ENCODE measurements around the gene SGF29. TPM values are rescaled to one million over a fixed set of nuclear protein-coding genes. Genes with fewer than 3 reads are reported as not detected.

The SGF29 gene
- total and polyA plus RNA-seq, 2 of the 4 experiments (the other 2 are of a cell fraction) = 4.3 to 7.7 TPM

DNA sequence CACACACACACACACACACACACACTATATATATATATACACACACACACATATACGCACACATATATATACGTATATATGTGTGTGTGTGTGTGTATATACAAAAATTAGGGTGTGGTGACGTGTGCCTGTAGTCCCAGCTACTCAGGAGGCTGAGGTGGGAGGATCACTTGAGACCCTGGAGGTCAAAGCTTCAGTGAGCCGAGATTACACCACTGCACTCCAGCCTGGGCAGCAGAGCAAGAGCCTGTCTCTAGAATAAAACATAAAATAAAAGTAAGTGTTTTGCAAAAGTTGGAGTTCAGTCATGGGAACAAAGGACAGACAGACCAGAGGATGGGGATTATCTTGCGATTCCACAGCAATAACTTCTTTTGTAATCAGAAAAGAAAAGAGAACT lies 25.7 kb upstream of the SGF29 start:
- H3K27ac ChIP-seq (ENCODE audit: insufficient read depth, low read length) = no peak overlapping the region
- H3K14ac ChIP-seq (replicated peaks; ENCODE audit: low read depth, low read length) = no peak overlapping the region
- ChIA-PET CTCF (no interaction called here), POLR2A (ENCODE audit: unreplicated experiment) (no interaction called here)
- ATAC-seq (ENCODE audit: low read depth) (no peak), DNase-seq (no peak)
- H3K4ac ChIP-seq (ENCODE audit: low read depth, low read length) = no peak overlapping the region
- no peak overlapping the region for H3K56ac ChIP-seq (ENCODE audit: extremely low read depth, insufficient read depth, low read length)
- no peak overlapping the region for H4K8ac ChIP-seq (ENCODE audit: low read depth in 2 of 2, low read length in 2 of 2)
- no peak overlapping the region for H2BK120ac ChIP-seq (ENCODE audit: low read depth, low read length)
- intact Hi-C loops (cut with micrococcal nuclease) (no loop called here), dilution Hi-C loops (cut with HindIII; ENCODE audit: low sequenced_read_pairs, unreplicated experiment) (no loop called here), in situ Hi-C loops (cut with MboI; ENCODE audit: low sequenced_read_pairs) (no loop called here)
- no peak overlapping the region for H3K4me2 ChIP-seq (ENCODE audit: low read depth, low read length)
- no peaks in the 10 kb centered on the region for H3K36me3 ChIP-seq (ENCODE audit: control insufficient read depth, insufficient read depth, low read length)
- no peak for TF ChIP-seq RCOR1 (IDR thresholded peaks at IDR 0.05; ENCODE audit: insufficient replicate concordance, low read length)
- TF ChIP-seq, protein P1, sequence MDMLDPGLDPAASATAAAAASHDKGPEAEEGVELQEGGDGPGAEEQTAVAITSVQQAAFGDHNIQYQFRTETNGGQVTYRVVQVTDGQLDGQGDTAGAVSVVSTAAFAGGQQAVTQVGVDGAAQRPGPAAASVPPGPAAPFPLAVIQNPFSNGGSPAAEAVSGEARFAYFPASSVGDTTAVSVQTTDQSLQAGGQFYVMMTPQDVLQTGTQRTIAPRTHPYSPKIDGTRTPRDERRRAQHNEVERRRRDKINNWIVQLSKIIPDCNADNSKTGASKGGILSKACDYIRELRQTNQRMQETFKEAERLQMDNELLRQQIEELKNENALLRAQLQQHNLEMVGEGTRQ (IDR thresholded peaks at IDR 0.05; ENCODE audit: low read depth, low read length) = no peak
- no peak for TF ChIP-seq RAD21 (IDR thresholded peaks at IDR 0.05; ENCODE audit: low read length)
- TF ChIP-seq NFE2L2 (IDR thresholded peaks at IDR 0.05; ENCODE audit: low read depth, low read length) = no peak
- TF ChIP-seq BHLHE40 (IDR thresholded peaks at IDR 0.05; ENCODE audit: low read depth, low read length) = no peak
- TF ChIP-seq MXI1 (IDR thresholded peaks at IDR 0.05; ENCODE audit: borderline replicate concordance, low read depth, low read length) = no peak
- TF ChIP-seq, protein P2, sequence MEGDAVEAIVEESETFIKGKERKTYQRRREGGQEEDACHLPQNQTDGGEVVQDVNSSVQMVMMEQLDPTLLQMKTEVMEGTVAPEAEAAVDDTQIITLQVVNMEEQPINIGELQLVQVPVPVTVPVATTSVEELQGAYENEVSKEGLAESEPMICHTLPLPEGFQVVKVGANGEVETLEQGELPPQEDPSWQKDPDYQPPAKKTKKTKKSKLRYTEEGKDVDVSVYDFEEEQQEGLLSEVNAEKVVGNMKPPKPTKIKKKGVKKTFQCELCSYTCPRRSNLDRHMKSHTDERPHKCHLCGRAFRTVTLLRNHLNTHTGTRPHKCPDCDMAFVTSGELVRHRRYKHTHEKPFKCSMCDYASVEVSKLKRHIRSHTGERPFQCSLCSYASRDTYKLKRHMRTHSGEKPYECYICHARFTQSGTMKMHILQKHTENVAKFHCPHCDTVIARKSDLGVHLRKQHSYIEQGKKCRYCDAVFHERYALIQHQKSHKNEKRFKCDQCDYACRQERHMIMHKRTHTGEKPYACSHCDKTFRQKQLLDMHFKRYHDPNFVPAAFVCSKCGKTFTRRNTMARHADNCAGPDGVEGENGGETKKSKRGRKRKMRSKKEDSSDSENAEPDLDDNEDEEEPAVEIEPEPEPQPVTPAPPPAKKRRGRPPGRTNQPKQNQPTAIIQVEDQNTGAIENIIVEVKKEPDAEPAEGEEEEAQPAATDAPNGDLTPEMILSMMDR (conservative IDR thresholded peaks at IDR 0.05; ENCODE audit: low read depth, low read length) = no peak
- TF ChIP-seq CHD1 (IDR thresholded peaks at IDR 0.05; ENCODE audit: low read depth, low read length) = no peak
- no peak for TF ChIP-seq CEBPB (IDR thresholded peaks at IDR 0.05; ENCODE audit: low read depth, low read length)
- TF ChIP-seq RFX5 (IDR thresholded peaks at IDR 0.05; ENCODE audit: low read depth, low read length) = no peak
- TF ChIP-seq MAFK (IDR thresholded peaks at IDR 0.05; ENCODE audit: low read depth, low read length) = no peak
- TF ChIP-seq, protein P3, sequence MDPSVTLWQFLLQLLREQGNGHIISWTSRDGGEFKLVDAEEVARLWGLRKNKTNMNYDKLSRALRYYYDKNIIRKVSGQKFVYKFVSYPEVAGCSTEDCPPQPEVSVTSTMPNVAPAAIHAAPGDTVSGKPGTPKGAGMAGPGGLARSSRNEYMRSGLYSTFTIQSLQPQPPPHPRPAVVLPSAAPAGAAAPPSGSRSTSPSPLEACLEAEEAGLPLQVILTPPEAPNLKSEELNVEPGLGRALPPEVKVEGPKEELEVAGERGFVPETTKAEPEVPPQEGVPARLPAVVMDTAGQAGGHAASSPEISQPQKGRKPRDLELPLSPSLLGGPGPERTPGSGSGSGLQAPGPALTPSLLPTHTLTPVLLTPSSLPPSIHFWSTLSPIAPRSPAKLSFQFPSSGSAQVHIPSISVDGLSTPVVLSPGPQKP (IDR thresholded peaks at IDR 0.05; ENCODE audit: borderline replicate concordance, low read depth, low read length) = no peak
- TF ChIP-seq MAZ (IDR thresholded peaks at IDR 0.05; ENCODE audit: borderline replicate concordance, low read depth, low read length) = no peak
- TF ChIP-seq FOS (IDR thresholded peaks at IDR 0.05; ENCODE audit: low read depth, low read length) = no peak
- H2BK5ac ChIP-seq (ENCODE audit: low read depth, low read length, poor library complexity, severe bottlenecking) = no peak overlapping the region
- no peak overlapping the region for H2AK5ac ChIP-seq (ENCODE audit: low read depth, low read length)
- H4K91ac ChIP-seq (ENCODE audit: insufficient read depth, low read depth, low read length) = no peak overlapping the region
- no TSS peak for BruUV-seq (replicated peaks)
- no peak overlapping the region for H3K18ac ChIP-seq (ENCODE audit: low read depth, low read length)
- no peak overlapping the region for H3K4me3 ChIP-seq (ENCODE audit: insufficient read depth, low read depth, low read length)
- no CpG with 5 or more reads among the region's 5 CpGs for WGBS, 2 experiments (ENCODE audit: extremely low coverage in 2 of 2, insufficient read length in 1 of 2)
- H4K20me1 ChIP-seq (ENCODE audit: insufficient read depth, low read length) = no peaks in the 10 kb centered on the region
- no peak overlapping the region for H4K5ac ChIP-seq (ENCODE audit: low read depth, low read length)
- H2BK15ac ChIP-seq (ENCODE audit: low read depth, low read length) = no peak overlapping the region
- H2AFZ ChIP-seq (replicated peaks; ENCODE audit: low read length, poor library complexity) = no peak overlapping the region
- H3K9me3 ChIP-seq (ENCODE audit: control insufficient read depth, insufficient read depth, low read length) = no peaks in the 10 kb centered on the region
- no peak overlapping the region for H3K23ac ChIP-seq (ENCODE audit: low read depth, low read length)
- H2AK9ac ChIP-seq (replicated peaks; ENCODE audit: low read depth, low read length, poor library complexity) = no peak overlapping the region
- H3K9me1 ChIP-seq (ENCODE audit: insufficient read depth, low read length) = no peaks in the 10 kb centered on the region
- no peaks in the 10 kb centered on the region; the same call in 1 of the 2 replicates for H3K4me1 ChIP-seq (ENCODE audit: control insufficient read depth, insufficient read depth, low read length)
- H2BK20ac ChIP-seq (ENCODE audit: low read depth, low read length) = no peak overlapping the region
- no peaks in the 10 kb centered on the region for H3K27me3 ChIP-seq (ENCODE audit: control insufficient read depth, insufficient read depth, low read length)
- no peaks in the 10 kb centered on the region for H3K79me1 ChIP-seq (ENCODE audit: low read depth in 1 of 2, low read length in 2 of 2)
- H3K9ac ChIP-seq (ENCODE audit: low read depth, low read length) = no peak overlapping the region

Measured in IMR-90 (cell line).